ENCODE data around the gene SLC1A7. TPM values are rescaled to one million over a fixed set of nuclear protein-coding genes. Genes with fewer than 3 reads are reported as not detected.
A peak's percentile ranks its signal among the peaks of the same experiment; 100 is the strongest.

The SLC1A7 gene
- total and polyA plus RNA-seq, 2 of the 13 experiments (the other 11 are each of a cell fraction or from before 2014, with no cell fraction given) = 0.04 to 2.0 TPM

DNA sequence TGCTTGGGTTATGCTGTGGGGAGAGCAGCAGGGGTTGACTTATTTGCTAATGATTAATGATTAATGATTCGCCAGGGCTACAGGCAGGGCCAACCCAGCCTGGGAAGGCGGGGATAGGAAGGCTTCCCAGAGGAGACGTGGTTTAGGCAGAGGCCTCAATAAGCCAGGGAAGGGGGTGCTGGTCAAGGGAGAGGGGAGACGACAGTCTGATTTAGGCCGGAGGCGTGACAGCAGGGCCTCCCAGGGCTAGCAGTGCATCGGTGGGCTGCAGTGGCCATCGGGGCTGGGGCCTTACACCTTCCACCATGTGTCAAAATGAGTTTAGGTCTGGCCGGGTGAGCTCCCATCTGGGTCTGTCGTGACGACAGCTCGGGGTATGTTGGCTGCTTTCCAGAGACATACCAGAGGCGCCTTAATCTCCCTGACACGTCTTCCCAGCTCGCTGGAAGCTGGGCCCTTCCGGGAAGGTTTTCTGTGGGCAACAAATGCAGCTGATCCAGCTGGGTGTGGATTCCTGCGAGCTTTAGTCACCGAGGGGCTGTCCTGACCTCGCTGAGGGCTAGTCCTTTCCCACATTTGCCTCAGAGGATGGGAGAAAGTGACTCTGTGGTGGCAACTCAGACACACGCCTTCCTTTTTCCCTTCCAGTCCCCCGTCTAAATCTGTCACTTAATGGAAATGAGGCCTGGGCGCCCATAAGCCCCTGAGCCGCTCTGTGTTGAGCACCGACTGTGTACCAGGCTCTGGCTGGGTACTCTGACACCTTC lies 3.7 kb upstream of the SLC1A7 start (continued):
- TF ChIP-seq, protein P1, sequence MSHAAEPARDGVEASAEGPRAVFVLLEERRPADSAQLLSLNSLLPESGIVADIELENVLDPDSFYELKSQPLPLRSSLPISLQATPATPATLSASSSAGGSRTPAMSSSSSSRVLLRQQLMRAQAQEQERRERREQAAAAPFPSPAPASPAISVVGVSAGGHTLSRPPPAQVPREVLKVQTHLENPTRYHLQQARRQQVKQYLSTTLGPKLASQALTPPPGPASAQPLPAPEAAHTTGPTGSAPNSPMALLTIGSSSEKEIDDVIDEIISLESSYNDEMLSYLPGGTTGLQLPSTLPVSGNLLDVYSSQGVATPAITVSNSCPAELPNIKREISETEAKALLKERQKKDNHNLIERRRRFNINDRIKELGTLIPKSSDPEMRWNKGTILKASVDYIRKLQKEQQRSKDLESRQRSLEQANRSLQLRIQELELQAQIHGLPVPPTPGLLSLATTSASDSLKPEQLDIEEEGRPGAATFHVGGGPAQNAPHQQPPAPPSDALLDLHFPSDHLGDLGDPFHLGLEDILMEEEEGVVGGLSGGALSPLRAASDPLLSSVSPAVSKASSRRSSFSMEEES (CRISPR knock-in tag; IDR thresholded peaks at IDR 0.05) = peak; percentile 35
- TF ChIP-seq, protein P2, sequence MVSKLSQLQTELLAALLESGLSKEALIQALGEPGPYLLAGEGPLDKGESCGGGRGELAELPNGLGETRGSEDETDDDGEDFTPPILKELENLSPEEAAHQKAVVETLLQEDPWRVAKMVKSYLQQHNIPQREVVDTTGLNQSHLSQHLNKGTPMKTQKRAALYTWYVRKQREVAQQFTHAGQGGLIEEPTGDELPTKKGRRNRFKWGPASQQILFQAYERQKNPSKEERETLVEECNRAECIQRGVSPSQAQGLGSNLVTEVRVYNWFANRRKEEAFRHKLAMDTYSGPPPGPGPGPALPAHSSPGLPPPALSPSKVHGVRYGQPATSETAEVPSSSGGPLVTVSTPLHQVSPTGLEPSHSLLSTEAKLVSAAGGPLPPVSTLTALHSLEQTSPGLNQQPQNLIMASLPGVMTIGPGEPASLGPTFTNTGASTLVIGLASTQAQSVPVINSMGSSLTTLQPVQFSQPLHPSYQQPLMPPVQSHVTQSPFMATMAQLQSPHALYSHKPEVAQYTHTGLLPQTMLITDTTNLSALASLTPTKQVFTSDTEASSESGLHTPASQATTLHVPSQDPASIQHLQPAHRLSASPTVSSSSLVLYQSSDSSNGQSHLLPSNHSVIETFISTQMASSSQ (IDR thresholded peaks at IDR 0.05; ENCODE audit: low read depth) = peak; percentile 98
- TF ChIP-seq, protein P2 (CRISPR knock-in tag; IDR thresholded peaks at IDR 0.05; ENCODE audit: borderline replicate concordance) = peak; percentile 98
- no peak for TF ChIP-seq ATF7 (IDR thresholded peaks at IDR 0.05)
- 0 out of 2 replicates have a peak, but pooled peaks have one; percentile 59 for TF ChIP-seq ATF7 (CRISPR knock-in tag; IDR thresholded peaks at IDR 0.05)
- peak; percentile 62; the same call in 1 of the 2 replicates for TF ChIP-seq ZNF619 (CRISPR knock-in tag; IDR thresholded peaks at IDR 0.05)
- no peak for TF ChIP-seq FOXA1 (IDR thresholded peaks at IDR 0.05)
- TF ChIP-seq FOXA1 (CRISPR knock-in tag; IDR thresholded peaks at IDR 0.05) = peak; percentile 45; the same call in 1 of the 2 replicates
- peak; percentile 96 for TF ChIP-seq ZFX (CRISPR knock-in tag; IDR thresholded peaks at IDR 0.05; ENCODE audit: low read depth)
- peak; percentile 81 for TF ChIP-seq HOXA5 (CRISPR knock-in tag; IDR thresholded peaks at IDR 0.05)
- TF ChIP-seq DPF2 (CRISPR knock-in tag; IDR thresholded peaks at IDR 0.05; ENCODE audit: borderline replicate concordance, low read depth) = peak; percentile 64; the same call in 1 of the 2 replicates
- TF ChIP-seq ESRRA (CRISPR knock-in tag; IDR thresholded peaks at IDR 0.05; ENCODE audit: low read depth) = peak; percentile 83; the same call in 1 of the 2 replicates
- TF ChIP-seq ZNF569 (CRISPR knock-in tag; IDR thresholded peaks at IDR 0.05; ENCODE audit: borderline replicate concordance) = 0 out of 2 replicates have a peak, but pooled peaks have one; percentile 14
- TF ChIP-seq ZNF280B (CRISPR knock-in tag; IDR thresholded peaks at IDR 0.05; ENCODE audit: borderline replicate concordance) = no peak
- TF ChIP-seq ZNF430 (CRISPR knock-in tag; IDR thresholded peaks at IDR 0.05) = peak; percentile 95
- TF ChIP-seq ZSCAN25 (CRISPR knock-in tag; IDR thresholded peaks at IDR 0.05) = peak; percentile 82
- peak; percentile 68 for TF ChIP-seq ZFP36 (IDR thresholded peaks at IDR 0.05; ENCODE audit: borderline replicate concordance, low read depth, low read length, partially characterized antibody)
- TF ChIP-seq, protein P3, sequence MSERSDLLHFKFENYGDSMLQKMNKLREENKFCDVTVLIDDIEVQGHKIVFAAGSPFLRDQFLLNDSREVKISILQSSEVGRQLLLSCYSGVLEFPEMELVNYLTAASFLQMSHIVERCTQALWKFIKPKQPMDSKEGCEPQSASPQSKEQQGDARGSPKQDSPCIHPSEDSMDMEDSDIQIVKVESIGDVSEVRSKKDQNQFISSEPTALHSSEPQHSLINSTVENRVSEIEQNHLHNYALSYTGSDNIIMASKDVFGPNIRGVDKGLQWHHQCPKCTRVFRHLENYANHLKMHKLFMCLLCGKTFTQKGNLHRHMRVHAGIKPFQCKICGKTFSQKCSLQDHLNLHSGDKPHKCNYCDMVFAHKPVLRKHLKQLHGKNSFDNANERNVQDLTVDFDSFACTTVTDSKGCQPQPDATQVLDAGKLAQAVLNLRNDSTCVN (CRISPR knock-in tag; IDR thresholded peaks at IDR 0.05; ENCODE audit: borderline replicate concordance) = no peak; the same call in 1 of the 2 replicates
- 0 out of 2 replicates have a peak, but pooled peaks have one; percentile 19 for TF ChIP-seq ZNF746 (CRISPR knock-in tag; IDR thresholded peaks at IDR 0.05)
- TF ChIP-seq HNF4G (IDR thresholded peaks at IDR 0.05; ENCODE audit: borderline replicate concordance, low read depth, low read length) = no peak
- peak; percentile 60; the same call in 1 of the 2 replicates for TF ChIP-seq HNF4G (CRISPR knock-in tag; IDR thresholded peaks at IDR 0.05; ENCODE audit: borderline replicate concordance, low read depth)

Data from HepG2 (cell line).